Measurements from ENCODE around the gene VSIG8.

VSIG8 gene

DNA sequence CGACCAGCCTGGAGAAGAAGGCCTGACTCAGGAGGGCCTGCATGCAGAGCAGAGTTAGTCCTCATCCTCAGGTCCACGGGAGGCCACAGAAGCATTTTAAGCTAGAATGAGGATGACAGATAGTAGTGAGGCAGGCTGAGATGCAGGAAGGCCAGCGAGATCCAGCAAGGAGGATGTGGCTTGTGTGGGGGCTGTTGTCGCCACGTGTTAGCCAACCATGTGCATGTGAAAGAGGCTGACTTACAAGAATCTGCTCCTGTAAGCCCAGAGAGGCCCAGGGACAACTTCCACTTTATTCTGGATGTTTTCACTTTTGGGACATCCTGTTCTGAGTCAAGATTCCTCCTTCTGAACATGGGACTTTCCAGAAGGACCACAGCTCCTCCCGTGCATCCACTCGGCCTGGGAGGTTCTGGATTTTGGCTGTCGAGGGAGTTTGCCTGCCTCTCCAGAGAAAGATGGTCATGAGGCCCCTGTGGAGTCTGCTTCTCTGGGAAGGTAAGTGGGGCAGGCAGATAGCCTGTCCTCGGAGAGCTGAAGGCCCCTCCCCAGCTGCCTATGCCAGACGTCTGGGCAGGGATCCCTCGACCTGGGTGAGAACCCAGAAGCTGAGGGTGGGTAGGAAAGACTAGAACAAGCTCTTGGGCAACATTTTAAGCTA, 35.9 kb downstream of the VSIG8 start, which contains the start of gene SLAMF8:
Gene SLAMF8, plus strand, starts transcription at position 433 of the 661 bp plus-strand sequence. Its CDS starts 26 bp downstream, at position 459.
- peak; percentile 57 to 81 for DNase-seq (ENCODE audit: low read depth in 1 of 2, low spot score in 1 of 2)
- no peaks in the 10 kb centered on the region for H3K27me3 ChIP-seq (ENCODE audit: insufficient read depth, poor library complexity, severe bottlenecking)
- no peak within 1 kb of the TSS for H3K27ac ChIP-seq (replicated peaks)
- 0 out of 2 replicates have a peak, but pooled peaks have one; percentile 38 for TF ChIP-seq POLR2AphosphoS5 (IDR thresholded peaks at IDR 0.05; ENCODE audit: low read depth)
- TF ChIP-seq, protein P1, sequence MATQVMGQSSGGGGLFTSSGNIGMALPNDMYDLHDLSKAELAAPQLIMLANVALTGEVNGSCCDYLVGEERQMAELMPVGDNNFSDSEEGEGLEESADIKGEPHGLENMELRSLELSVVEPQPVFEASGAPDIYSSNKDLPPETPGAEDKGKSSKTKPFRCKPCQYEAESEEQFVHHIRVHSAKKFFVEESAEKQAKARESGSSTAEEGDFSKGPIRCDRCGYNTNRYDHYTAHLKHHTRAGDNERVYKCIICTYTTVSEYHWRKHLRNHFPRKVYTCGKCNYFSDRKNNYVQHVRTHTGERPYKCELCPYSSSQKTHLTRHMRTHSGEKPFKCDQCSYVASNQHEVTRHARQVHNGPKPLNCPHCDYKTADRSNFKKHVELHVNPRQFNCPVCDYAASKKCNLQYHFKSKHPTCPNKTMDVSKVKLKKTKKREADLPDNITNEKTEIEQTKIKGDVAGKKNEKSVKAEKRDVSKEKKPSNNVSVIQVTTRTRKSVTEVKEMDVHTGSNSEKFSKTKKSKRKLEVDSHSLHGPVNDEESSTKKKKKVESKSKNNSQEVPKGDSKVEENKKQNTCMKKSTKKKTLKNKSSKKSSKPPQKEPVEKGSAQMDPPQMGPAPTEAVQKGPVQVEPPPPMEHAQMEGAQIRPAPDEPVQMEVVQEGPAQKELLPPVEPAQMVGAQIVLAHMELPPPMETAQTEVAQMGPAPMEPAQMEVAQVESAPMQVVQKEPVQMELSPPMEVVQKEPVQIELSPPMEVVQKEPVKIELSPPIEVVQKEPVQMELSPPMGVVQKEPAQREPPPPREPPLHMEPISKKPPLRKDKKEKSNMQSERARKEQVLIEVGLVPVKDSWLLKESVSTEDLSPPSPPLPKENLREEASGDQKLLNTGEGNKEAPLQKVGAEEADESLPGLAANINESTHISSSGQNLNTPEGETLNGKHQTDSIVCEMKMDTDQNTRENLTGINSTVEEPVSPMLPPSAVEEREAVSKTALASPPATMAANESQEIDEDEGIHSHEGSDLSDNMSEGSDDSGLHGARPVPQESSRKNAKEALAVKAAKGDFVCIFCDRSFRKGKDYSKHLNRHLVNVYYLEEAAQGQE (IDR thresholded peaks at IDR 0.05; ENCODE audit: insufficient replicate concordance, low read depth) = no peak
- no peak within 1 kb of the TSS for H3K4me3 ChIP-seq (replicated peaks; ENCODE audit: insufficient read depth, low read length)

DNA sequence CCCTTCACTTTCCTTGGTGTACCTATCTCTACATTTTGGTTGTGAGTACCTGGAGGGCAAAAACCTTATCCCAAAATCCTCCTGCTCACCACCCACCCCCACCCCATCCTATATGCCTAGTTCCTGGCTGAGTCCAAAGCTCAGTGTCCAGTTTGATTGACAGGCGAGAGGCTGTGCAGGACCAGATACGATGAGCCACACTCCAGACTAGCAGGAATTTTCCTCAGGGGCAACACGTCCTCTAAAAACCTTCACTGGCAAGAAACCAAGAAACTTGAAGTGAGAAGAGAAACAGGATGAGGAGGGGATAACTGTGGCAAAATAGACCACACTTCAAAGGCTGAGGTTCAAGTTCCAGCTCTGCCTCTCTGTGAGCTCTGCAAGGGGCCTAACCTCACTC, 36.9 kb downstream of the VSIG8 start:
- DNase-seq (ENCODE audit: low read depth in 1 of 2, low spot score in 1 of 2) = no peak
- Histone ChIP-seq H3K4me3 (replicated peaks; ENCODE audit: insufficient read depth, low read length) (no peak overlapping the region), H3K27me3 (ENCODE audit: insufficient read depth, poor library complexity, severe bottlenecking) (no peaks in the 10 kb centered on the region), H3K27ac (replicated peaks) (no peak overlapping the region)
- TF ChIP-seq, protein P2, sequence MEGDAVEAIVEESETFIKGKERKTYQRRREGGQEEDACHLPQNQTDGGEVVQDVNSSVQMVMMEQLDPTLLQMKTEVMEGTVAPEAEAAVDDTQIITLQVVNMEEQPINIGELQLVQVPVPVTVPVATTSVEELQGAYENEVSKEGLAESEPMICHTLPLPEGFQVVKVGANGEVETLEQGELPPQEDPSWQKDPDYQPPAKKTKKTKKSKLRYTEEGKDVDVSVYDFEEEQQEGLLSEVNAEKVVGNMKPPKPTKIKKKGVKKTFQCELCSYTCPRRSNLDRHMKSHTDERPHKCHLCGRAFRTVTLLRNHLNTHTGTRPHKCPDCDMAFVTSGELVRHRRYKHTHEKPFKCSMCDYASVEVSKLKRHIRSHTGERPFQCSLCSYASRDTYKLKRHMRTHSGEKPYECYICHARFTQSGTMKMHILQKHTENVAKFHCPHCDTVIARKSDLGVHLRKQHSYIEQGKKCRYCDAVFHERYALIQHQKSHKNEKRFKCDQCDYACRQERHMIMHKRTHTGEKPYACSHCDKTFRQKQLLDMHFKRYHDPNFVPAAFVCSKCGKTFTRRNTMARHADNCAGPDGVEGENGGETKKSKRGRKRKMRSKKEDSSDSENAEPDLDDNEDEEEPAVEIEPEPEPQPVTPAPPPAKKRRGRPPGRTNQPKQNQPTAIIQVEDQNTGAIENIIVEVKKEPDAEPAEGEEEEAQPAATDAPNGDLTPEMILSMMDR (IDR thresholded peaks at IDR 0.05; ENCODE audit: insufficient read depth, low read length) = no peak
- TF ChIP-seq SPI1 (IDR thresholded peaks at IDR 0.05; ENCODE audit: borderline replicate concordance, low read depth) (no peak), GABPA (IDR thresholded peaks at IDR 0.05; ENCODE audit: low read depth) (no peak), POLR2AphosphoS5 (IDR thresholded peaks at IDR 0.05; ENCODE audit: low read depth) (no peak)
- TF ChIP-seq, protein P1 (IDR thresholded peaks at IDR 0.05; ENCODE audit: insufficient replicate concordance, low read depth) = no peak

DNA sequence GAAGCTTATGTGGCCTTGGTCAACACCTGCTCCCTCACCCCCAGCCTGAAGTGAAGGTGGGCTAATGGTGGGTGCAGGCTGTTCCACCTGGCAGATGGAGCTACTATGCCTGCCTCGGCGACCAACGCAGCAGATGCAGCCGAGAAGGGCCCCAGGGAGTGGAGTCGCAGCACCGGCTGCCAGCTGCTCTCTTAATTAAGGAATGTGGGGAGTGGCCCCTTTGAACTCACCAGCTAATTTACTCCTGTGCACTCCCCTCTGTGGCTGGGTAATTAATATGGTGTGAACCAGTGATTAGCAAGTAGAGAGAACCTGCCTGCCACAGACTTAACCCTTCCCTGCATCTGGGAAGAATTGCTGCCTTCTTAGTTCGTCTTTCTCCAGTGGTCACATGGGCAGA, 39.1 kb downstream of the VSIG8 start:
- TF ChIP-seq, protein P1 (IDR thresholded peaks at IDR 0.05; ENCODE audit: insufficient replicate concordance, low read depth) = no peak
- Histone ChIP-seq H3K27me3 (ENCODE audit: insufficient read depth, poor library complexity, severe bottlenecking) (no peaks in the 10 kb centered on the region), H3K4me3 (replicated peaks; ENCODE audit: insufficient read depth, low read length) (no peak overlapping the region), H3K27ac (replicated peaks) (no peak overlapping the region)
- no peak for DNase-seq (ENCODE audit: low read depth in 1 of 2, low spot score in 1 of 2)

DNA sequence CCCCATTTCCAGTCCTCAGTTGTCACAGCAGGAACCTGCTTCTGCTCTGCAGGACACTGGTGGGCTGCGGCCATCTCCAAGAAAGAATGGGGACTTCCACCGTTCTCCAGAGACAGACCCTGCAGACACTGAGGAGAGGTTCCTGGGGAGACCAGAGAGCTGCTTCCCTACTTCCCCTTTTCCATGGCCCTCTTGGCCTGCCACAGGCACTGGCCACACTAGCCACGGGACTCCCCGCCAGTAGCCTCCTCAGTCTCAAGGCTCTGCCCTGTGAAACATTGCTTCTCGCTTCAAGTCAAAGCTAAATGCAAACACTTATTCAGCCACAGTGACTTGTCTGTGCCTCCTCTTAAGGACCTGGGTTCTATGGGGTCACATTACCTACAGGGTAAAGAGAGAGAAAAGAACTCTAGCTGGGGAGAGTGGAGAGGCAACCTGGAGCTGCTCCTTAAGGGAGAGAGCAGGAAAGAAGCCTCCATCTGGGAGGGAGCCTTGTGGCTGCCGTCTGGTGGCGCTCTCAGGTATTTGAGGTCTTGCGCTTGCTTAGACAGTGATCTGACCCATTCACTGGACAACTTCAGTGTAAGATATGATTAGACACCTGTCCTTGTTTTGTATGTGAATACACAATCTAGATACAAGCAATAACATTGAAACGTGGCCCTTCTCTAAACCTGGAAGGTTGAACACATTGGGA, 41.1 kb downstream of the VSIG8 start:
- H3K27ac ChIP-seq (replicated peaks) = no peak overlapping the region
- no peaks in the 10 kb centered on the region for H3K27me3 ChIP-seq (ENCODE audit: insufficient read depth, poor library complexity, severe bottlenecking)
- DNase-seq (ENCODE audit: low read depth in 1 of 2, low spot score in 1 of 2) = no peak
- H3K4me3 ChIP-seq (replicated peaks; ENCODE audit: insufficient read depth, low read length) = no peak overlapping the region
- peak; percentile 10; the same call in 1 of the 2 replicates for TF ChIP-seq SPI1 (IDR thresholded peaks at IDR 0.05; ENCODE audit: borderline replicate concordance, low read depth)
- TF ChIP-seq, protein P2 (IDR thresholded peaks at IDR 0.05; ENCODE audit: insufficient read depth, low read length) = no peak
- TF ChIP-seq, protein P1 (IDR thresholded peaks at IDR 0.05; ENCODE audit: insufficient replicate concordance, low read depth) = no peak
